ENCODE data around the gene TCOF1.

- TF ChIP-seq POLR2AphosphoS5 (IDR thresholded peaks at IDR 0.05) (no peak), POLR2A (IDR thresholded peaks at IDR 0.05; ENCODE audit: low read depth) (no peak), CTCF (IDR thresholded peaks at IDR 0.05) (no peak)
Measured at GRCh38 chr5:150313921-150314716, 43.4 kb upstream of the TCOF1 start.

Data from esophagus muscularis mucosa (tissue), 3 donors.